Measurements from ENCODE around the gene NCAPD3.
"Not testable (repeated sequence)": the region's sequence is repeated elsewhere in the genome, so short reads cannot be mapped to it uniquely, and the experiment has no call there.

The NCAPD3 gene

GRCh38 chr11:134120143-134120850, 103.5 kb downstream of the NCAPD3 start:
- no peak for TF ChIP-seq CTCF (IDR thresholded peaks at IDR 0.05; ENCODE audit: control insufficient read depth, insufficient read depth, low read depth, low read length, missing control alignments)
- DNase-seq (ENCODE audit: low read depth) = peak; percentile 86

GRCh38 chr11:134119094-134119493, 104.7 kb downstream of the NCAPD3 start:
- TF ChIP-seq CTCF (IDR thresholded peaks at IDR 0.05; ENCODE audit: control insufficient read depth, insufficient read depth, low read depth, low read length, missing control alignments) = no peak
- no peak for DNase-seq (ENCODE audit: low read depth)
- no peak overlapping the region for H3K4me3 ChIP-seq (ENCODE audit: control insufficient read depth, low read depth, low read length)

More at GRCh38 chr11:134120143-134120850, 103.5 kb downstream of the NCAPD3 start:
- H3K4me3 ChIP-seq (ENCODE audit: control insufficient read depth, low read depth, low read length) = peak overlapping the region; percentile 17

- no peak for TF ChIP-seq CTCF (IDR thresholded peaks at IDR 0.05; ENCODE audit: control insufficient read depth, insufficient read depth, low read depth, low read length, missing control alignments)
- DNase-seq (ENCODE audit: low read depth) = no peak
- no peak overlapping the region for H3K4me3 ChIP-seq (ENCODE audit: control insufficient read depth, low read depth, low read length)
Measured at GRCh38 chr11:134118006-134118405, 105.8 kb downstream of the NCAPD3 start.

DNA sequence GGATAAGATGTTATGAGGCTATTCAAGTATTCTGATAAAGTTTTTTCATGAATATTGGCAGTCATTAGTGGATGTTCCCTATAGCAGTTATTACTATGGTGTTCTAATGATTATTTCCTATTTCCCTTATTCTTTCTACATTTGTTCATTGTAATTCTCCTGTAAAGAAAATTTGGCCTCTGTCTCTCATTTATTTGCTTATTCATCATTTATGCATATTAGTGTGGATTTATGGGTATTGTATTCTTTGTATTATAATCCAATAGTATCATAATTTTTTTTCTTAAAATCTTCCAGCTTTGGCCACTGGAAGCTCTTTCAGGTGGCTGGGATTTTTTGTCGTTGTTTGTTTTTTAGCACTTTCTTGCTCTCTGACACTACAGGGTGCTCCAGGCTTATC, 107.6 kb downstream of the NCAPD3 start:
- no peak for DNase-seq (ENCODE audit: low read depth)
- no peak for TF ChIP-seq CTCF (IDR thresholded peaks at IDR 0.05; ENCODE audit: control insufficient read depth, insufficient read depth, low read depth, low read length, missing control alignments)
- H3K4me3 ChIP-seq (ENCODE audit: control insufficient read depth, low read depth, low read length) = no peak overlapping the region

GRCh38 chr11:134113787-134114186, 110.0 kb downstream of the NCAPD3 start:
- H3K4me3 ChIP-seq (ENCODE audit: control insufficient read depth, low read depth, low read length); DNase-seq (ENCODE audit: low read depth): not testable (repeated sequence)

DNA sequence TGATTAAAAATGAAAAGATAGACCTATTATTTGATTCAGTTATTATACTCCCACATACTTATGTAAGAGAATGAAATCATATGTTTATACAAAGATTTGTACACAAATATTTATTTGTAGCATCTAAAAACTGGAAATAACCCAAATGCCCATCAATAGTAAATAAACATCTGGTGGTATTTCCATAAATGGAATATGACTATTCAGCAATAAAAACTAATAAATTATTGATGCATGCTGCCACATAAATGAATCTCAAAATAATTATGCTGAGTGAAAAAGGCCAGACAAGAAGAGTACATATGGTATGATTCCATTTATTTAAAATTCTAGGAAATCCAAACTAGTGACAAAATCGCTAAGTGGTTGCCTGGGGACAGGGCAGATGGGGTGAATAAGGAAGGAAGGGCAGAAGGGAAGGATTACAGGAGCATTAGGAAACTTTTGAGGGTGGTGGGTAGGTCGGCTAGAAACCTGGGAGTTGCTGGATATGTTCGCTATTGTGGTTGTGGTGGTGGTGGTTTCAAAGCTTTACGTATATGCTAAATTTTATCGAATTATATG, 113.4 kb downstream of the NCAPD3 start:
- H3K4me3 ChIP-seq (ENCODE audit: control insufficient read depth, low read depth, low read length) = no peak overlapping the region
- DNase-seq (ENCODE audit: low read depth) = no peak
- no peak for TF ChIP-seq CTCF (IDR thresholded peaks at IDR 0.05; ENCODE audit: control insufficient read depth, insufficient read depth, low read depth, low read length, missing control alignments)
